Osteoblast (primary cell): Measurements from ENCODE around the gene PPP6R1. TPM values are rescaled to one million over a fixed set of nuclear protein-coding genes. Genes with fewer than 3 reads are reported as not detected.

Source experiments
- DNase-seq: peaks from one replicate; pipeline ENCODE4 v3.0.0; 2011; ENCODE audit warnings: low spot score, mixed read lengths; ENCODE audit not compliant: insufficient read length; ENCODE audit errors: missing footprints
- H2AFZ ChIP-seq: 2 replicates; pipeline ENCODE4 v1.6.0; 2011; ENCODE audit warnings: mild to moderate bottlenecking, low read length
- H3K27ac ChIP-seq: 2 replicates; pipeline ENCODE4 v1.5.1; 2011; ENCODE audit warnings: mild to moderate bottlenecking, low read depth, low read length, moderate library complexity
- H3K27me3 ChIP-seq: 2 replicates; pipeline ENCODE4 v1.6.0; 2012; ENCODE audit warnings: mild to moderate bottlenecking, control low read depth, inconsistent platforms, low read length, moderate library complexity; ENCODE audit not compliant: insufficient read depth
- H3K36me3 ChIP-seq: 2 replicates; pipeline ENCODE4 v1.5.1; 2011; ENCODE audit warnings: mild to moderate bottlenecking, low read length, control low read depth, moderate library complexity; ENCODE audit not compliant: insufficient read depth
- H3K4me1 ChIP-seq: 2 replicates; pipeline ENCODE4 v1.5.1; 2011; ENCODE audit warnings: mild to moderate bottlenecking, low read length, control low read depth, moderate library complexity; ENCODE audit not compliant: insufficient read depth
- H3K4me2 ChIP-seq: 2 replicates; pipeline ENCODE4 v1.6.0; 2011; ENCODE audit warnings: mild to moderate bottlenecking, low read length; ENCODE audit not compliant: insufficient read depth
- H3K4me3 ChIP-seq: fragments of 200-600 bp; sonication (generic); 3 replicates; pipeline ENCODE4 v1.5.1; 2012; ENCODE audit warnings: mild to moderate bottlenecking, low read length, inconsistent platforms; ENCODE audit not compliant: insufficient read depth
- H3K79me2 ChIP-seq: 2 replicates; pipeline ENCODE4 v1.6.0; 2012; ENCODE audit warnings: mild to moderate bottlenecking, low read length, control low read depth, inconsistent platforms; ENCODE audit not compliant: insufficient read depth
- H3K9me3 ChIP-seq: 2 replicates; pipeline ENCODE4 v1.5.1; 2011; ENCODE audit warnings: low read depth, low read length, control low read depth
- H4K20me1 ChIP-seq: 2 replicates; pipeline ENCODE4 v1.6.0; 2012; ENCODE audit warnings: mild to moderate bottlenecking, low read length, control low read depth; ENCODE audit not compliant: insufficient read depth
- total RNA-seq: library from RNA; depleted of rRNA; stranded (reverse); fragments of >200 nt; gene quantifications from 2 replicates; pipeline ENCODE4 v1.2.3, GENCODE V29; 2012
- TF ChIP-seq, protein P1 (sequence below): IDR thresholded peaks from 2 replicates; pipeline ENCODE4 v1.5.1; 2011; ENCODE audit warnings: mild to moderate bottlenecking, low read depth, low read length, moderate library complexity; ENCODE audit errors: extremely low read depth

The PPP6R1 gene
- total RNA-seq, 1 donor, result 32.6 TPM

DNA sequence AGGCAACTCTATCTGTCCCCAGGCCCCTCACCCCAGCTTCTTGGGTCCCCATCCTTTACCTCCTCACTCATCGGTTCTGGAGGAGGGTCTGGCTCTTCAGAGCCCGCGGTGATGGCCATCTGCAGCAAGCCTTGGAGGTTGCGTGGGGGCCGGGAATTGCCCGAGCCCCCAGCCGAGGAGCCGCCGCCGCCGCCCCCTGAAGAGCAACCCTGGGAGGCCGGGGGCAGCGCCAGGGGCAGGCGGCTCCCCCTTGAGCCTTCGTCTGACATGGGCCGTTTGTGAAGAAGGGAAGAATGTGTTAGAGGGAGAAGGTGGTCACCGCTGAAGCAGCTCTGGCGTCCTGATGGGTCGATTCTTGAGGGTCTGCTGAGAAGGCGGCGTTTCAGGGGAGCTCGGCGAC is 20.5 kb upstream of the PPP6R1 start:
- peak; percentile 77 for DNase-seq
- peak overlapping the region; percentile 98 for H3K4me2 ChIP-seq
- peak overlapping the region; percentile 97 for H3K4me3 ChIP-seq
- H3K27ac ChIP-seq, result peak overlapping the region; percentile 78
- H3K4me1 ChIP-seq, result peaks cover 17% of the 10 kb centered on the region
- no peaks in the 10 kb centered on the region for H4K20me1 ChIP-seq
- TF ChIP-seq, protein P1, sequence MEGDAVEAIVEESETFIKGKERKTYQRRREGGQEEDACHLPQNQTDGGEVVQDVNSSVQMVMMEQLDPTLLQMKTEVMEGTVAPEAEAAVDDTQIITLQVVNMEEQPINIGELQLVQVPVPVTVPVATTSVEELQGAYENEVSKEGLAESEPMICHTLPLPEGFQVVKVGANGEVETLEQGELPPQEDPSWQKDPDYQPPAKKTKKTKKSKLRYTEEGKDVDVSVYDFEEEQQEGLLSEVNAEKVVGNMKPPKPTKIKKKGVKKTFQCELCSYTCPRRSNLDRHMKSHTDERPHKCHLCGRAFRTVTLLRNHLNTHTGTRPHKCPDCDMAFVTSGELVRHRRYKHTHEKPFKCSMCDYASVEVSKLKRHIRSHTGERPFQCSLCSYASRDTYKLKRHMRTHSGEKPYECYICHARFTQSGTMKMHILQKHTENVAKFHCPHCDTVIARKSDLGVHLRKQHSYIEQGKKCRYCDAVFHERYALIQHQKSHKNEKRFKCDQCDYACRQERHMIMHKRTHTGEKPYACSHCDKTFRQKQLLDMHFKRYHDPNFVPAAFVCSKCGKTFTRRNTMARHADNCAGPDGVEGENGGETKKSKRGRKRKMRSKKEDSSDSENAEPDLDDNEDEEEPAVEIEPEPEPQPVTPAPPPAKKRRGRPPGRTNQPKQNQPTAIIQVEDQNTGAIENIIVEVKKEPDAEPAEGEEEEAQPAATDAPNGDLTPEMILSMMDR, result no peak
- H2AFZ ChIP-seq, result peak overlapping the region; percentile 95
- H3K27me3 ChIP-seq, result no peaks in the 10 kb centered on the region
- H3K79me2 ChIP-seq, result peaks cover 7% of the 10 kb centered on the region
- no peaks in the 10 kb centered on the region for H3K9me3 ChIP-seq
- H3K36me3 ChIP-seq, result peaks cover 3% of the 10 kb centered on the region

DNA sequence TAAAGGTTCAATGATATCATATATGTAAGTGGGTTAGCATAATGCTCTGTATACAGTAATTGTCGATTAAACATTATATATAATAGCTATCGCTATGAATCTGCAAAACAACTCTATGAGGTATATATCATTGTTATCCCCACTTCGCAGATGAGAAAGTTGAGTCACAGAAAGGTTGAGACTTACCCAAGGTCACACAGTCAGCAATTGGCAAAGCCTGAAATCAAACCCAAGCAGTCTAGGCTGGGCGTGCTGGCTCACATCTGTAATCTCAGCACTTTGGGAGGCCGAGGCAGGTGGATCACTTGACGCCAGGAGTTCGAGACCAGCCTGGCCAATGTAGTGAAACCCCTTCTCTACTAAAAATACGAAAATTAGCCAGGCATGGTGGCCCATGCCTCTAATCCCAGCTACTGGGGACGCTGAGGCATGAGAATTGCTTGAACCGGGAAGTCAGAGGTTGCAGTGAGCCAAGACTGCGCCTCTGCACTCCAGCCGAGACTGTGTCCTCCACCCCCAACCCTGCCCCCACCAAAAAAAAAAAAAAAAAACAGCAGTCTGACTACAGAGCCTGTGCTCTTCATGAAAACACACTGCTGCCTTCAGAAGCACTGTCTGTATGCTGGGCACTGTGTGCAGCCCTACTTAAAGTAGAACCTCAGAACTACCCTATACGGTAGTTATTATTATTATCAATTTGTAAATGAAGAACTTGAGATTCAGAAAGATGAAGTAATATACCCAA is 19.7 kb upstream of the PPP6R1 start:
- H3K4me3 ChIP-seq, result peak overlapping the region; percentile 97
- peaks cover 7% of the 10 kb centered on the region for H3K79me2 ChIP-seq
- H3K9me3 ChIP-seq, result no peaks in the 10 kb centered on the region
- H3K36me3 ChIP-seq, result peaks cover 3% of the 10 kb centered on the region
- no peak overlapping the region for H2AFZ ChIP-seq
- no peaks in the 10 kb centered on the region for H4K20me1 ChIP-seq
- TF ChIP-seq, protein P1, result no peak
- H3K4me1 ChIP-seq, result peaks cover 16% of the 10 kb centered on the region
- H3K4me2 ChIP-seq, result peak overlapping the region; percentile 98
- no peaks in the 10 kb centered on the region for H3K27me3 ChIP-seq
- no peak overlapping the region for H3K27ac ChIP-seq
- DNase-seq, result no peak

DNA sequence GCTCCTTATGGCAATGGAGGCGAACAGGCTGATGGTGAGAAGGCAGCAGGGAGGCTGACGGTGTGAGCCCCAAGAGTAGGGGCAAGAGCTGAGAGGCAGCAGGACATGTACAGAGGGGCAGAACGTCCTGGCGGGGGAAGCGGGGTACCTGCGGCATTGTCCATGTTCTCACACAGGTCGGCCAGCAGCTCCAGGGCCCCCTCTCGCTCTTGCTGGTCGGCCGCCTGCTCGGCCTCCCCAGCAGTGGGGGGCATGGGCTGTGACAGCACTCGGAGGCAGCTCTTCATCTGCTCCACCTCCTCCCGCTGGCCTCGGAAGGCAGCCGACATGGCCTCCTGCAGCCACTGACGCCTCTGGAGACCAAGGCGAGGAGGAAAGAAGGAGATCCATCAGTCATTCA is 18.7 kb upstream of the PPP6R1 start:
- Histone ChIP-seq H3K27ac (no peak overlapping the region), H3K4me3 (no peak overlapping the region), H3K27me3 (no peaks in the 10 kb centered on the region), H3K36me3 (peaks cover 3% of the 10 kb centered on the region), H3K9me3 (no peaks in the 10 kb centered on the region), H3K4me1 (peaks cover 14% of the 10 kb centered on the region), H2AFZ (no peak overlapping the region), H3K79me2 (peaks cover 7% of the 10 kb centered on the region), H3K4me2 (no peak overlapping the region), H4K20me1 (no peaks in the 10 kb centered on the region)
- DNase-seq, result no peak
- TF ChIP-seq, protein P1, result no peak

DNA sequence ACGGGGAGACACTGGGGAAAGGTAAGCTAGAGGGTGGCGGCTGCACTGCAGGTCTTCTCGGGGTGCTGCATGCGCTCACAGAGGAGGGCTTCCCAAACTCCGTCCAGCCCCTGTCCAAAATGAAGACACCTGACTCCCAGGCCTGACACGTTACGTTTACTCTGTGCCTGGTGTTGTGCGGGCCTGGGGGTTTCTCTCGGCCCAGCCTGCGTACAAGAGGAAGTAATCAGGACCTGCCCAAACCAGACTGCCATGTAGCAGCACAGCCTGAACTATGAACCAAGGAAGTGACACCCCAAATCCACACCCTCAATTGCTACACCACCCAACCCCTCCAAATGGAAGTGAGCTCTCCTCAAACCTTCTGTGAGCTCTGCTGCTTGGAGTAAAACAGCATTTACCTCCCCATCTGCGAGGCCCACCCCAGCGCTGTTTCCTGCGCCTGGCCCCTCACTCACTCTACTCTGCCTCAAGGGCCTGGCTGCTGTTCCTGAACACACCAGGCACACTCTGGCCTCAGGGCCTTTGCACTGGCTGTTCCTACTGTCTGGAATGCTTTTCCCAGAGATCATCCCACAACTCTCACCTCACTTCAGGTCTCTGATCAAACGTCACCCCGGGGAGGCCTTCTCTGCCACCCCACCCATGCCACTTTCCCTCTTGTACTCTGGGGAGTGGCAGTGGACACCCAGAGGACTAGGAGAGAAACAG is 18.1 kb upstream of the PPP6R1 start:
- no peak overlapping the region for H3K4me2 ChIP-seq
- H3K27ac ChIP-seq, result no peak overlapping the region
- no peaks in the 10 kb centered on the region for H3K9me3 ChIP-seq
- no peak overlapping the region for H2AFZ ChIP-seq
- no peaks in the 10 kb centered on the region for H4K20me1 ChIP-seq
- TF ChIP-seq, protein P1, result no peak
- DNase-seq, result no peak
- peaks cover 14% of the 10 kb centered on the region for H3K4me1 ChIP-seq
- no peak overlapping the region for H3K4me3 ChIP-seq
- H3K36me3 ChIP-seq, result peaks cover 6% of the 10 kb centered on the region
- H3K27me3 ChIP-seq, result no peaks in the 10 kb centered on the region
- peaks cover 7% of the 10 kb centered on the region for H3K79me2 ChIP-seq
